ENCODE data around the gene SPACA1.

- no peak for TF ChIP-seq EP300 (IDR thresholded peaks at IDR 0.05)
- TF ChIP-seq POLR2A (IDR thresholded peaks at IDR 0.05), result no peak
These were observed 59.6 kb downstream of the SPACA1 start for GRCh38 chr6:88107241-88107640.

All from sigmoid colon (tissue), 4 donors.